HPDE6-E6E7 (cell line): ENCODE measurements around the gene XIRP1.

Source experiments
- DNase-seq: peaks from one replicate; pipeline ENCODE4 v3.0.0; 2011; ENCODE audit warnings: missing footprints; ENCODE audit errors: extremely low spot score

The XIRP1 gene

DNA sequence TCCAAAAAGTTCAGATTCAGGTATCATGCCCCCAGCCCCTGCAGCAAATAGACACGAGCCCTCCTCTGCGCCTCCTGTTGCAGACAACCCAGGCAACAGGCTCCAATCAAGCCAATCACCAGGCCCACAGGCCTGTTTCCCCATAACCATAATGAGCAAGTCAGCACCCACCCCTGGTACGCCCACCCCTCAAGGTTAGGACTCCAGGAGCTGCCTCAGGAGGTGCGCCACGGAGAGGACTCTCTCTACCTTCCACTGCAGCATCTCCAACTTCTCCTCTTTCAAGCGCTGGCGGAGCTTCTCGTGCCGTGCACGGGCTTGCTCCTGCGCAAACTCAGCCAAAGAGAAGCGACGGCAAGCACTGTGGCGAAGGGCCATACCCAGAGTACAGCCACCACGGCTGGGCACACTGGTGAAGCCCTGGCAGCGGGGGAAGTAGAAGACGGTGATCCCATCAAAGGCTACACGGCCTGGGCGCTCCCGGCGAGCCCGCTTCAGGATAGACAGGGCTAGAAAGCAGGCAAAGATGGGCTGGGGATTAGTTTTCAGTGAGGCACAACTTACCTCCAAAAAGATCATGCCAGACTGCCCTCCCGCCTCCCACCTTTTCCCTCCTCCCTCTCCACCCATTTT lies 47.5 kb downstream of the XIRP1 start:
- DNase-seq = no peak

DNA sequence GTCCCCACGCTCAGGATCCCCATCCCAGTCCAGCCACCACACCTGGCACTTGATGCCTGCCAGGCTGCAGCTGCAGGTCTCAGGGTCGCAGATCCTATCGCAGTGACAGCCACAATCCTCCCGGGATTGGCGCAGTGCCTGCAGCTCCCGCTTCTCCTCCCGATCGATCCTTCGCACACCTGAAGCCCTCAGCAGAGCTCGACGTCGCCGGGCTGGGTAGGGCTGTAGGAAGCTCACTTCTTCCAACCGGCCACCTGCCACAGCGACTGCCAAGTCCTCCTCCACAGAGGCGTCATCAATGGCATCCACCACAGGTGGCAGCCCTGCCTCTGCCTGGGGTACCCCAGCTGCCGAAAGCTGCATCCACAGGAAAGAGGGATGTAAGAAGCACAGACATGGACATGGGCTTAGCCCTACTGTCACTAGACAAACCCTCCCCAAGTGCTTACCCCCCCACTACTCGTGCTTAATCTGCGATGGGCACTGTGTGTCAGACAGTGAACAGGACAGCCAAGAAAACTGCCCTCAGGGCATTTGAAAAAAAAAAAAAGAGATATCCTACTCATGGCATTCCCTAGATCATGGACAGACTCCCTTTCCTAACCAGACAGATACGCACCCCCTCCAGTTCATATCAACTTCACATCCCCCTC lies 48.2 kb downstream of the XIRP1 start:
- DNase-seq = no peak

- DNase-seq = no peak
Measured at GRCh38 chr3:39143051-39143885, 49.1 kb downstream of the XIRP1 start.

GRCh38 chr3:39142067-39142466 lies 50.3 kb downstream of the XIRP1 start:
- no peak for DNase-seq

DNA sequence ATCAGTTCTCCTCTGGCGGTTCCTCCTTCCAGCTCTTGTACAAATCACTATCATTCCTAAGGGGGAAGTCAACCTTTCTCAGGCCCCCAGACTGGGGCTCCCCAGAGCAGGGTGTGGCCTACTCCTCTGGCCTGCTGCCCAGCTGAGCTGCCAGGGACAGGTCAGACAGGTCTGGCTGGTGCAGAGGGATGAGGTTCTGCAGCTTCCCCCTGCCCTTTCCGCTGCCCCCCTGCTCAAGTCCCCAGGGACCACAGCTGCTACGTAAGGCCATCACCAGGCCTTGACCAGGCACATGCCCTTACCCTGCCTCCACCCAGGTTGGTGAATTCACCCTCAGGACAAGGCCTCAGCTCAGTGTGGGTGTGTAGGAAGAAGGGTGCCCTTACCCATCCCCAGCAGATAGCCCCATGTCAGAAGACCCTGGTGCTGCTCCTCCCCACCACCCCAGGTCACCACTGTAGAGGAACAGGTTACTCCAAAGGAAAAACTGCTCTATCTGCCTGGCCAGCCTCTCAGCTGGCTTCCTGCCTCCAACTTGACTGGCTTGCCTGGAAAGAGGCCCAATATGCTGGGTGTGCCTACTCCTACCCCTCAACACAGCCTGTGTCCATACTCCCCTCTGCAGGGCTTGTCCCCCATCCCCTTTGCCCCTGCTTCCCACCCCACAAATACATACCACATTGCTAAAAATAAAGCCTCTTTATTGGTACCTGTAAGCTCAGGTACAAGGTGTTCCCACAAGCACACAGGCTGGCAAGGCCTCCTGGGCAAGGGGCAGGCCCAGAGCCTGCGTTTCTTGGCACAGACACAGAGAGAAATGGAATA lies 51.0 kb downstream of the XIRP1 start:
- DNase-seq = peak; percentile 65

DNA sequence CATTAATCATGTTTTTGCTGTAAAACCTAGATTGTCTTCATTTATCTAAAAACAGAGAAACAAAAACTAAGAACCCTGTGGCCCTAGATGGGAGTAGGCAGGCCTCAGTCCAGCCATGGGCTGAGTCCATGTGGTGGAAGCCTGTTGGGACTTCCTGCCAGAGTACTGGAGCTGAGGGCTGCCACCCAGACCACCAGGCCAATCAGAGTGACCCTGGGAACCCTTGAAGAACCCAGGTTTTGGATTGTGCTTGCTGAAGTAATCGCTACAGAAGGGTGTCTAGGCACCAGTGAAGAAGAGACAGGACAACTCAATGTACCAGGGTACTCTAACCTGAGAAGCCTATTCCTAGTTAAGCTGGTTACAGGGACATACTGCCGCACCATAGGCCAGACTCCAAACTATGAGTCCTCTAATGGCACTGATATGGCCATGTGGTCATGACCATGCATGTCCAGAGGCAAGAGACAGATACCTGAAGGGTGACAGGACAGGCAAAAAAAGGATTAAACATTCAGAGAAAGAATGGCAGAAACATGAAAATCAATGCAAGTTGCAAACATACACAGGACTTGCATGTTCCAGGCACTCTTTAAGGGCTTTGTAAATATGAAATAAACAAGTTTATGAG lies 51.9 kb downstream of the XIRP1 start:
- no peak for DNase-seq

GRCh38 chr3:39139442-39139841 lies 53.0 kb downstream of the XIRP1 start:
- DNase-seq = no peak

GRCh38 chr3:39138804-39139415 lies 53.5 kb downstream of the XIRP1 start:
- DNase-seq = no peak

DNA sequence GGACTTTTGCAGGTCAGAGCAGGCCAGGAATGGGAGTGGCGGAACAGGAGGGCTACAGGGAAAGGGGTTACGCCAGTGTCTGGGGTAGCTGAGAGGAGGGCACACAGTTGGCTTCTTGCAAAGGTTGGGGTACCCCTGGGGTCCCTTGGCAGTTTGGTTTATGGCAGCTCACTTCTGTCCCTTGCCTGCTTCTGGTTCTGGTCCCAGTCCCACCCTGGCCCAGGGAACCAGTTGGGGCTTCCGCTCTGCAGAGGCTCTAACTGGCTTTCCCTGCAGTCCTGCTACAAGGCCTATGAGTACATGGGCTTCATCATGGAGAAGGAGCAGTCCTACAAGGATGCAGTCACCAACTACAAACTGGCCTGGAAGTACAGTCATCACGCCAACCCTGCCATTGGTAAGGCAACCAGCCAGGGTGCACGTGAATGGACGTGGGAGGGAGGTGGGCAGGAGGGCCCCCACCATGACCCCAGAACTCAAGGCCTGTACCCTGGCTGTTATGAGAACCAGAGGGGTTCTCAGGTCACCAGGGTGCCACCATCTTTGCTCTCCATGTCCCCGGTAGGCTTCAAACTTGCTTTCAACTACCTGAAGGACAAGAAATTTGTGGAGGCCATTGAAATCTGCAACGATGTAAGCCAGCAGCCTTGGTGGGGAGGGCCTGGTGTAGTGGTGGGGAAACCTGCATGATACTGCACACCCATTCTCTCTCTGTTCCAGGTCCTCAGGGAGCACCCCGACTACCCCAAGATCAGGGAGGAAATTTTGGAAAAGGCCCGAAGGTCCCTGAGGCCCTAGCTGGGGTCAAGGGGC lies 54.2 kb downstream of the XIRP1 start:
- DNase-seq = no peak

GRCh38 chr3:39137435-39137936 lies 54.9 kb downstream of the XIRP1 start:
- DNase-seq = no peak

DNA sequence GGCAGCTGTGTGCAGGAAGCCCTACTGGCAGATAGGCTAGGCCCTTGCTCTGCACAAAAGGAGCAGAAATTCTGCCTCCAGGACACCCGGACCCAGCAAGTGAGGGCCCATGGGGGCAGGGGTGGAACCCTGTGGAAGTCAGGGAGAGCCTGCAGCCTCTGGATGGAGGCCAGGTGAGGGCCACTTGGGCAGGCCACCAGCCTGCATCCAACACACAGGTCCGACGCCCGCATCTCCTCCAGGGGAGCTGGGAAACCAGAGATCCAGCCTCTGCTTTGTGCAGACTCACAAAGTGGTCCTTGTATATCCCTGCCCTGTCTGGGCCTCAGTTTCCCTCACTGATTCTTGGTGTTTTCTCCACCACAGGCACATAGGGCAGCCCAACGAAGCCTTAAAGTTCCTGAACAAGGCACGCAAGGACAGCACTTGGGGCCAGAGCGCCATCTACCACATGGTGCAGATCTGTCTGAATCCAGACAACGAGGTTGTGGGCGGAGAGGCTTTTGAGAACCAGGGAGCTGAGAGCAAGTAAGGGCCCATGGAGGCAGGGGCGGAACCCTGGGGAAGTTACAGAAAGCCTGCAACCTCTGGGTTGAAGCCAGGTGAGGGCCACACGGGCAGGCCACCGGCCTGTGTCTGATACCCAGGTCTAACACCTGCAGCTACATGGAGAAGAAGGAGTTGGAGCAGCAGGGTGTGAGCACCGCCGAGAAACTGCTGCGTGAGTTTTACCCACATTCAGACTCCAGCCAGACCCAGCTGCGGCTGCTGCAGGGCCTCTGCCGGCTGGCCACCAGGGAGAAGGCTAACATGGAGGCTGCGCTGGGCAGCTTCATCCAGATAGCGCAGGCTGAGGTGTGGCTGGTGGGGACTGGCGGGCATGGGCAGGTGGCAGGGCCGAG lies 55.6 kb downstream of the XIRP1 start:
- DNase-seq = no peak

DNA sequence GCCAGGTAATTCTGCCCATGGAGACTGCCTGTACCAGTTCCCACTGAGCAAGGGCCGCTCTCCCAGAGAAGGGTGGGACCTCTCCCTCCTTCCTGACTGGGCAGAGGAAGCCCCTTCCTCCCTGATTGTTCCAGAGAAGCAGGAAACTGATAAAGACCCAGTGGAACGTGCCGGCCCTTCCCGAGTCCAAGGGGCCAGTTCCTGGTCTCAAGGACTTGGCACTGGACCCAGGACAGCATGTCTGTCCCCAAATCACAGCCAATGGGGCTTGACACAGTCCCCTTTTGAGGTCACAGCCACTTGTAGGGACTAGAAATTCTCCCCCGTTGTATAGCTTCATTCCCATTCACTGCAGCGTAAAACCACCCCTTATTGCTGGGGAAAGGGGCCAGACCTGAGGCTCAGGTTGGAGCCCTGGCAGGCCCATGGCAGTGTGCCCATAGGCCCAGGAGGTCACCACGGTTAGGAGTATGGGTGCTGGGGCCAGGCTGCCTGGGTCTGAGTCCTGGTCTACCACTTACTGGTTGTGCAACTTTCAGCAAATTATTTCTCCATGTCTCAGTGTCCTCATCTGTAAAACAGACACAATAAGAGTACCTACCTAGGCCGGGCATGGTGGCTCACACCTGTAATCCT lies 57.1 kb downstream of the XIRP1 start:
- no peak for DNase-seq

DNA sequence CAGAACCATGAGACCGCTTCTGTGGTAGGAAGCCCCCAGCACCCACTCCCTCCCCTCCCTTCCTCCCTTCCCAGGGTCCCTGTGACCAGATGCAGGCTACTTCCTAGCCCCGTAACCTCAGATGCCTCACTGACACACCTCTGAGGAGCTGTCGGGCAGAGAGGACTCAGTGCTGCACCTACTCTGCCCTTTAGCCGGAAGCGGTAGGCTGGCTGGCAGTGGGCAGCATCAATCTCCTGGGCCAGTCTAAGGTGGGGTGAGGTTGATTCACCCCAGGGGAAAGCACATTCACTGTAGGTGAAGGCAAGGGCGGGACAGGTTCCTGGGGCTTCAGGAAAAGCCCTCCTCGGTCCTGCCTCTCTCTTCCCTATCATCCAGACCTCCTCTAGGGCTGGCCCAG lies 58.1 kb downstream of the XIRP1 start:
- DNase-seq = no peak

DNA sequence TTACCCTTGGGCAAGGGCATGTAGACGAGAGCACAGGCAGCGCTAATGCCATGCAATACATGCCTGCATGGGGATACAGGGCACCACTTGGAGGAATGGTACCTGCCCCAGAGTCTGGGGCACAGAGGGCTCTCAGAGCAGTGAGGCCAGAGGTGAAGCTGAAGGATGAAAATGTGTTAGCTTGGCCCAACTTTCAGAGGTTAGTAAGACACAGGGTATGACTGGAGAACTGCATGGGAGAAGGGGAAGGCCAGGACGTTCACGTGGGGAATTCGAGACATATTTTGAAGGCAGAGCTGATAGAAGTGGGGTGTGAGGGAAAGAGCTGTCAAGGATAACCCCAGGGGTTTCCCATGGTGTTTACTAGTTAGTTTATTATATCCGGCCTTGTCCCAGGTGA lies 58.6 kb downstream of the XIRP1 start:
- no peak for DNase-seq
